ENCODE results near the gene PLXNB2. TPM values are rescaled to one million over a fixed set of nuclear protein-coding genes. Genes with fewer than 3 reads are reported as not detected.

The PLXNB2 gene
- total and polyA plus RNA-seq, 2 of the 4 experiments (the other 2 are of a cell fraction), result 73.1 to 202 TPM

GRCh38 chr22:50326956-50327710 is 19.7 kb upstream of the PLXNB2 start, which contains the start of gene DENND6B:
DENND6B (minus strand) TSS chr22:50327012; CDS start chr22:50326988, 24 bp downstream.
- no TSS peak for BruUV-seq (replicated peaks)
- TF ChIP-seq CHD1 (IDR thresholded peaks at IDR 0.05; ENCODE audit: low read depth, low read length) (no peak), FOS (IDR thresholded peaks at IDR 0.05; ENCODE audit: low read depth, low read length) (0 out of 2 replicates have a peak, but pooled peaks have one; percentile 1), POLR2A (IDR thresholded peaks at IDR 0.05; ENCODE audit: low read depth, low read length) (peak; percentile 67), RFX5 (IDR thresholded peaks at IDR 0.05; ENCODE audit: low read depth, low read length) (no peak), BHLHE40 (IDR thresholded peaks at IDR 0.05; ENCODE audit: low read depth, low read length) (no peak), MAFK (IDR thresholded peaks at IDR 0.05; ENCODE audit: low read depth, low read length) (no peak), USF2 (IDR thresholded peaks at IDR 0.05; ENCODE audit: low read depth, low read length) (no peak), RAD21 (IDR thresholded peaks at IDR 0.05; ENCODE audit: low read length) (peak; percentile 75), CEBPB (IDR thresholded peaks at IDR 0.05; ENCODE audit: low read depth, low read length) (no peak), MAZ (IDR thresholded peaks at IDR 0.05; ENCODE audit: borderline replicate concordance, low read depth, low read length) (peak; percentile 95; the same call in 1 of the 2 replicates), CTCF (conservative IDR thresholded peaks at IDR 0.05; ENCODE audit: low read depth, low read length) (peak; percentile 84), ELK1 (IDR thresholded peaks at IDR 0.05; ENCODE audit: borderline replicate concordance, low read depth, low read length) (no peak), RCOR1 (IDR thresholded peaks at IDR 0.05; ENCODE audit: insufficient replicate concordance, low read length) (peak; percentile 28), NFE2L2 (IDR thresholded peaks at IDR 0.05; ENCODE audit: low read depth, low read length) (no peak)

More at GRCh38 chr22:50326956-50327710, 19.7 kb upstream of the PLXNB2 start, which contains the start of gene DENND6B:
- Histone ChIP-seq H3K23ac (ENCODE audit: low read depth, low read length) (peak within 1 kb of the TSS; percentile 84), H3K4me1 (ENCODE audit: control insufficient read depth, insufficient read depth, low read length) (peaks cover 8% of the 10 kb centered on the region), H4K20me1 (ENCODE audit: insufficient read depth, low read length) (no peaks in the 10 kb centered on the region), H4K5ac (ENCODE audit: low read depth, low read length) (peak within 1 kb of the TSS; percentile 93), H3K56ac (ENCODE audit: extremely low read depth, insufficient read depth, low read length) (peak within 1 kb of the TSS; percentile 72), H3K27me3 (ENCODE audit: control insufficient read depth, insufficient read depth, low read length) (no peaks in the 10 kb centered on the region), H3K36me3 (ENCODE audit: control insufficient read depth, insufficient read depth, low read length) (no peaks in the 10 kb centered on the region), H3K4ac (ENCODE audit: low read depth, low read length) (peak within 1 kb of the TSS; percentile 93), H3K9me1 (ENCODE audit: insufficient read depth, low read length) (peaks cover 14% of the 10 kb centered on the region), H2AFZ (replicated peaks; ENCODE audit: low read length, poor library complexity) (peak within 1 kb of the TSS; percentile 99), H2BK20ac (ENCODE audit: low read depth, low read length) (no peak within 1 kb of the TSS), H3K4me3 (ENCODE audit: insufficient read depth, low read depth, low read length) (peak within 1 kb of the TSS; percentile 86), H3K27ac (ENCODE audit: insufficient read depth, low read length) (peak within 1 kb of the TSS; percentile 85), H2BK5ac (ENCODE audit: low read depth, low read length, poor library complexity, severe bottlenecking) (peak within 1 kb of the TSS; percentile 83), H3K4me2 (ENCODE audit: low read depth, low read length) (peak within 1 kb of the TSS; percentile 90), H3K9ac (ENCODE audit: low read depth, low read length) (peak within 1 kb of the TSS; percentile 85), H3K14ac (replicated peaks; ENCODE audit: low read depth, low read length) (peak within 1 kb of the TSS; percentile 92), H3K18ac (ENCODE audit: low read depth, low read length) (peak within 1 kb of the TSS; percentile 0; the same call in 1 of the 2 replicates), H3K79me1 (ENCODE audit: low read depth in 1 of 2, low read length in 2 of 2) (peaks cover 11 to 26% of the 10 kb centered on the region in 2 experiments), H2AK9ac (replicated peaks; ENCODE audit: low read depth, low read length, poor library complexity) (peak within 1 kb of the TSS; percentile 100), H2BK15ac (ENCODE audit: low read depth, low read length) (no peak within 1 kb of the TSS), H2BK120ac (ENCODE audit: low read depth, low read length) (peak within 1 kb of the TSS; percentile 30), H4K91ac (ENCODE audit: insufficient read depth, low read depth, low read length) (peak within 1 kb of the TSS; percentile 92), H2AK5ac (ENCODE audit: low read depth, low read length) (peak within 1 kb of the TSS; percentile 99), H4K8ac (ENCODE audit: low read depth in 2 of 2, low read length in 2 of 2) (peak within 1 kb of the TSS; percentile 99 to 100), H3K9me3 (ENCODE audit: control insufficient read depth, insufficient read depth, low read length) (no peaks in the 10 kb centered on the region)
- intact Hi-C loops (cut with micrococcal nuclease) (loop anchor here (2.0 to 5.0 kb wide), 4 partner anchors 20 to 74 kb away; partner anchors contain the start of genes MAPK11 and PLXNB2), in situ Hi-C loops (cut with MboI; ENCODE audit: low sequenced_read_pairs) (loop anchor here (5.0 to 10.0 kb wide), 2 partner anchors 52 to 75 kb away; partner anchors contain the start of genes HDAC10 and MAPK11), dilution Hi-C loops (cut with HindIII; ENCODE audit: low sequenced_read_pairs, unreplicated experiment) (no loop called here)
- DNase-seq (peak; percentile 69), ATAC-seq (ENCODE audit: low read depth) (peak; percentile 98)
- ChIA-PET POLR2A (ENCODE audit: unreplicated experiment) (no interaction called here), CTCF (interaction anchor here (1.0 kb wide), 1 partner anchor 33 kb away, joined by 4 read pairs; no protein-coding TSS in a partner anchor)
- WGBS, 2 experiments (ENCODE audit: extremely low coverage in 2 of 2, insufficient read length in 1 of 2), result 5% methylated on average over 55 of the region's 105 CpGs; no CpG with 5 or more reads in 1 of the 2 experiments
